ENCODE results near the gene SIDT2. TPM values are rescaled to one million over a fixed set of nuclear protein-coding genes. Genes with fewer than 3 reads are reported as not detected.
A peak's percentile ranks its signal among the peaks of the same experiment; 100 is the strongest.

The SIDT2 gene
- total RNA-seq, 4 donors from 2014 or later: 63.4 to 101 (median 81.1) TPM

- TF ChIP-seq, protein P1, sequence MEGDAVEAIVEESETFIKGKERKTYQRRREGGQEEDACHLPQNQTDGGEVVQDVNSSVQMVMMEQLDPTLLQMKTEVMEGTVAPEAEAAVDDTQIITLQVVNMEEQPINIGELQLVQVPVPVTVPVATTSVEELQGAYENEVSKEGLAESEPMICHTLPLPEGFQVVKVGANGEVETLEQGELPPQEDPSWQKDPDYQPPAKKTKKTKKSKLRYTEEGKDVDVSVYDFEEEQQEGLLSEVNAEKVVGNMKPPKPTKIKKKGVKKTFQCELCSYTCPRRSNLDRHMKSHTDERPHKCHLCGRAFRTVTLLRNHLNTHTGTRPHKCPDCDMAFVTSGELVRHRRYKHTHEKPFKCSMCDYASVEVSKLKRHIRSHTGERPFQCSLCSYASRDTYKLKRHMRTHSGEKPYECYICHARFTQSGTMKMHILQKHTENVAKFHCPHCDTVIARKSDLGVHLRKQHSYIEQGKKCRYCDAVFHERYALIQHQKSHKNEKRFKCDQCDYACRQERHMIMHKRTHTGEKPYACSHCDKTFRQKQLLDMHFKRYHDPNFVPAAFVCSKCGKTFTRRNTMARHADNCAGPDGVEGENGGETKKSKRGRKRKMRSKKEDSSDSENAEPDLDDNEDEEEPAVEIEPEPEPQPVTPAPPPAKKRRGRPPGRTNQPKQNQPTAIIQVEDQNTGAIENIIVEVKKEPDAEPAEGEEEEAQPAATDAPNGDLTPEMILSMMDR (IDR thresholded peaks at IDR 0.05): no peak
- DNase-seq (ENCODE audit: low spot score) (no peak), ATAC-seq (ENCODE audit: low FRiP score) (no peak)
Measured at GRCh38 chr11:117175104-117175503, 3.4 kb upstream of the SIDT2 start.

- no peak for ATAC-seq (ENCODE audit: low FRiP score)
- DNase-seq (ENCODE audit: low spot score): no peak
- TF ChIP-seq, protein P1 (IDR thresholded peaks at IDR 0.05): no peak
Measured at GRCh38 chr11:117175781-117176180, 2.8 kb upstream of the SIDT2 start.

GRCh38 chr11:117176186-117176585 lies 2.4 kb upstream of the SIDT2 start:
- no peak for DNase-seq (ENCODE audit: low spot score)
- no peak for ATAC-seq (ENCODE audit: low FRiP score)
- TF ChIP-seq, protein P1 (IDR thresholded peaks at IDR 0.05): no peak

GRCh38 chr11:117177534-117178209 lies 871 bp upstream of the SIDT2 start:
- ATAC-seq (ENCODE audit: low FRiP score) (no peak), DNase-seq (ENCODE audit: low spot score) (peak; percentile 21)
- TF ChIP-seq, protein P1 (IDR thresholded peaks at IDR 0.05): no peak

DNA sequence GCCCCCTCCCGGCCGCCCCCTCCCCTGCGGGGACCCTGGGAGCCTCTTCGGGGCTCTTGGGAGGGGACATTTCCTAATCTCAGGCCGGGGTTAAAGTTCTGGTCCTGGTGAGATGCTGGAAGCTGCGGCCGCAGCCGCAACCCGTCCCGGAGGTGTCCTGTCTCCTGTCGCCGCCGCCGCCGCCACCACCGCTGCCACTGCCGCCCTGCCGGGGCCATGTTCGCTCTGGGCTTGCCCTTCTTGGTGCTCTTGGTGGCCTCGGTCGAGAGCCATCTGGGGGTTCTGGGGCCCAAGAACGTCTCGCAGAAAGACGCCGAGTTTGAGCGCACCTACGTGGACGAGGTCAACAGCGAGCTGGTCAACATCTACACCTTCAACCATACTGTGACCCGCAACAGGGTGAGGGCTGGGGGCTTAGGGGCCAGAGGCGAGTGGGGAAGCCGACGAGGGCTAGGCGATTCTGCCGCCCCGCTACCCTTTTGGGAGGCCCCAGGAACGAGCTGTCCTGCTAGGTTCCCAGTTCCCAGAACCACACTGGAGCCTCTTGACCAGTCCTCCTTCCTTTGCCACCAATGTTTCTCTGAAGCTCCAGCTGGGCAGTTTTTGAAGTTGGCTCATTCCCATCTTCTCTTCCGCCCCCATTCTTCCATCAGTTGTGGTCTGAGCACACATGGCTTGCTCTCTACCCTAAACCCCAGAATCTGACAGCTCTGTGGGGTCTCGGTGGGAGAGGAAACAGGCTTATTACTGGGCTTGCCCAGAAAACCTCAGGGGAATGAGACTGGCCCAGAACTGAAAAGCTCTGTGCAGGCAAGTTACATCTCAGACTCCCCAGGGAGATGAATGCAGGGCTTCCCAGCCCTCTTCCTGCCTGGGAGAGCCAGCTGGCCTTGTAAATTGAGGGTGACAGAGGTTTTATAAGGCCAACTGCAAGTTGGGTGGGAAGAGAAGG lies 781 bp downstream of the SIDT2 start:
- TF ChIP-seq, protein P1 (IDR thresholded peaks at IDR 0.05): no peak

GRCh38 chr11:117180020-117180419 lies 1.5 kb downstream of the SIDT2 start:
- TF ChIP-seq, protein P1 (IDR thresholded peaks at IDR 0.05): no peak
- DNase-seq (ENCODE audit: low spot score) (peak; percentile 10), ATAC-seq (ENCODE audit: low FRiP score) (no peak)

More for the DNA sequence above, 781 bp downstream of the SIDT2 start:
- peak; percentile 17 for ATAC-seq (ENCODE audit: low FRiP score)
- peak; percentile 21 for DNase-seq (ENCODE audit: low spot score)

All from omental fat pad (tissue), 4 donors.